ENCODE results near the gene ATP2B2.

DNA sequence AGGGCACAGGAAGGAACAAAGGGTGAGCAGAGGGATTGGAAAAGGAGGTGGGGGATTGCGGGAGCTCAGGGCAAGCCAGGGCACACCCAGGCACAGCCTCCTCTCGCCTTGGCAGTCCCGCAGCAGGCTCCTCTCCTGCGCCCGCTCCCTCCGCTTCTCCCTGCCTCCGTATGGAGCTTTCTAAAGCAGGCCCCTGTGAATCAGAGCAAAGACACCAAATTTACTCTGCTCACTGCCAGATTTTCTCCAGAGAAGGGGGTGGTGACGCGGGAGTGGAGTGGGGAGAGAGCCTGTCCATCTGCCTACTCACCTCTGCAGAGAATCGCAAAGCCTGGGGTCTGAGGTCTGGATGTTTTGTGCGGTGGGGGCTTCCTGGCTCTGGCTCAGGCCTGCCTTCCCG, 20.0 kb downstream of the ATP2B2 start:
- no peak for TF ChIP-seq POLR2A (IDR thresholded peaks at IDR 0.05; ENCODE audit: borderline replicate concordance, extremely low read depth, insufficient read depth, insufficient read length)
- TF ChIP-seq SP1 (IDR thresholded peaks at IDR 0.05; ENCODE audit: low read depth), result no peak
- TF ChIP-seq CTCF (IDR thresholded peaks at IDR 0.05 in 2 of 3, conservative IDR thresholded peaks at IDR 0.05 in 1 of 3; ENCODE audit: borderline replicate concordance in 1 of 3, insufficient read depth in 1 of 3, low read depth in 2 of 3, low read length in 2 of 3), result no peak
- TF ChIP-seq ZFX (IDR thresholded peaks at IDR 0.05), result no peak
- TF ChIP-seq EZH2 (IDR thresholded peaks at IDR 0.05), result no peak
- TF ChIP-seq CEBPB (IDR thresholded peaks at IDR 0.05; ENCODE audit: low read depth), result no peak
- no peak for TF ChIP-seq EGR1 (IDR thresholded peaks at IDR 0.05; ENCODE audit: low read depth)

Measured in HCT116 (cell line).